ENCODE results near the gene SKOR2.
"Not testable (repeated sequence)": the region's sequence is repeated elsewhere in the genome, so short reads cannot be mapped to it uniquely, and the experiment has no call there.

The SKOR2 gene

DNA sequence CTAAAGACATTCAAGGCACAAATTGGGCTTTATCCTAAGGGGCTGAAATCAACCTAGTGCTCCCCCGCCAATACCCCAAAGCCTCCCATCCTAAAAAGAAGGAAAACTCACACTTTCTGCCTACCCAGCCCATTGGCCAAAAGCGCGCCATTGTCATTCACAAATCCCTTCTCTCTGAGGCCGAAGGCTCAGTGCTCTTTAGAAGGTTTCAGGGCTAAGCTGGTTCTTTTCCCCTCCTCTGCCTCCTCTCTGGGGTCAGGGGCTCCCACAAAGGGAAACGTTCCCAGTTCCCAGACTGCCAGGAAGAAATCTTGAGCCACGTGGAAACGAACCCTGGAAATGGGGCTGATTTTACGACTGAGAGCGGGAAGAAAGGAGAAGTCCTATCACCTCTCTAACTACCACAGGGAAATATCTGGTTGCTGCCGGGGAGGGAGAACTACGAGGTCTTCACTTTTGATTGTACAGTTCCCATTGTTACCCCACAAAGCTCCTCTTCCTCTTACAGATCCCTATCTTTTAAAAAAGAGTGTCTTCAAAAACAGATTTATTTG, 1.7 kb upstream of the SKOR2 start:
- no peak for DNase-seq

DNA sequence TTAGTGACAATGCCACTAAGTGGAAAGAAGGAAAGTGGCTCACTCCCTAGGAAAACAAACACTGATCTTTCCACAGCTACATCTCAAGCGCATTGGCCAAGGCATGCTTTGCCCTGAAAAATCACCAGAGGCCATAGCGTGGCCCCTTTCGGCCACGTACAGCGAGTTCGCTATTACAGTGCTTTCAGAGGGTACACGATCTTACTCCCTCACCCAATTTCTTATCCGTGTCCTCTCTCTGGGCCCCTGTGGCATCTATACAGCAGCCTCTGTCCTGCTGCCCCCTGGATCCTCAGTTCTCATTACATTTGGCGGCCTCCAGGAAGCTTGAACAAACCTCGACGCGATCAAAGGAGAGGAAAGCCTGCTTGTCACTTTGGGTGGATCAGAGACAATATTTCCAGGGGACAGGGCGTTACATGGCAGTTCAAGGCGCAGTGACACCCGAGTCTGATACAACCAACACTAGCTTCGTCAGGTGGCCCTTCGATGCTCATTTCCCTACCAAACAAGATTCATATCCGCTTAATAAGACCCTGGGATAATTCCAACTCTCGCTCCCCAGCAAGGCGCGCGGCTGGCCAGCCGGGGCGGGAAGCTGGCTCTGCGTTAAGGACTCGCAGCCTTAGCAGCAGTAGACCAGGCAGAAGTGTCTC, 941 bp downstream of the SKOR2 start:
- DNase-seq = no peak

DNA sequence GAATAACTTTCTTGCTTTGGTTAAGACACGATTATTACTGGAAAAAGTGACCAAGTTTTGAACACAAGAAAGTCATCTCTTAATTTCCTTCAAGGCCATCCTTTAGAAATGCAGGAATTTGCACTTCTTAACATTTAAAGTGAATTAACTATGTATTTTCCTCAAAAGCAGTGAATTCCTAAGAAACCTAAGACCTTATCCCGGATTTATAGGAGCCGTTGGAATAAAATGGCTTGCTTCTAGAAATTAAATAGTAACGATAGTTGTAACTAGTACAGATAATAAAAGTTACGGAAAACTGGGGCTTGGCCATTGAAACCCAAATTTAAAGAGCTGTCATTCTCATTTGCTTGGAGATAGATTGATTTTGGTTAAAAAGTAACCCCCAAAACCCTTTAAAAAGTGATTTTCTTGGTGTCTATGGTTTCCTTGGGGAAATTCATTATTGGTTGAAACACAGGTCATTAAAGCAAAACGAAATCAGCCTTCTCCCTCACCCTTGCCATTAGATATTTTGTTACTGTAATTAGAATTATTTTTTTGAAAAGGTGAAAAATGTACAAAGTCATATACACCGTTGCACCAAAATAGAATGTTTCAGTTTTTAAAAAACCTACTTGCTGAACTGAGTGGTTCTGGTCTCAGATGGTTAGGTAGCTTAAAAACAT, 2.0 kb downstream of the SKOR2 start:
- no peak for DNase-seq

DNA sequence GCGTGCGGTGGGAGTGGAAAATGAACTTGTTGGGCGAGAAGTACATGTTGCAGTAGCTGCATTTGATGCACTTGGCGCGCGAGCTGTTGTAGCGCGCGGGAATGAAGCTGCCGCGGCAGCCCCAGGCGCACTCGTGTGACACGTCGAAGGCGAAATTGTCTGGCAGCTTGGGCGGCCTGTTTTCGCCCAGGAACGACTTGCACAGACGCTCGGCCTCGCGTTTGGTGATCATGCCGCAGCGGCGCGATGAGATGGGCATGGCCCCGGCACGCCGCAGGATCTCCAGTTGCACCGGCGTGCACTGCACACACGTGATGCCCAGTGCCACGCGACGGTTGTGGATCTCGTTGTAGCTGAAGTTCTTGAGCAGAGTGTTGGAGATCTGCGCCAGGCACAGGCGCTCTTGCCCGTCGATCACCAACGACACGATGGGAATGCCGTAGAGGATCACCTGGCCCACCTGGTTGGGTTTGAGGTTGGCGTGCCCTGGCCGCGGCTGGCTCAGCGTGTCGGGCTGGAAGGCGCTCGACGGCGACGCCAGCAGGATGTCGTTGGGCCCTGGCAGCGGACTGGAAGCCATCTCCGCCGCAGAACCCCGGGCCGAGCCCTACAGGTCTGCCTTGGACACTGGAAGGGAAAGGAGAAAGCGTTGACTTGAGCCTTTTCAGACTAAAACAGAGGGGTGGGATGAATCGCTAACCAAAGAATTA, 2.7 kb downstream of the SKOR2 start:
- DNase-seq = no peak

DNA sequence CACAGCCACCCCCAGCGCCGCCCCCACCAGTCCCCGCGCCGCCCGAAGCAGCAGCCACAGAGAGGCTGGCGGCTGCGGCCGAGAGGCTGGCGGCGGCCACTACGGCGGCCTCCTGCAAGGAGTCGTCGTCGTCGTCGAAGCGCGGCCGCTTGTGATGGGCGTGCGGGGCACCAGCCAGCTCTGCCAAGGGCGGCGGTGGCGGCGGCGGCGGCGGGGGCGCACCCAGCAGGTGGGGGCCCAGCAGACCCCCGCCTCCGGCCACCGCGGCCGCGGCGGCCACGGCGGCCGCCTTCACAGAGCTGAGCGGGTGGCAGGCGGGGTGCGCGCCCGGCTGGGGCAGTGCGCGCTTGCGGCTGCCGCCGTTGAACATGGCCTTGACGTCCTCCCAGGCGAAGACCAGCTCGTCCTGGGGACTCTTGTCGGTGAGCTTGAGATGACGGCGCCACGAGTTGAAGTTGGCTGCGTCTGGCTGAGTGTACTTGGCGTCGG, 3.3 kb downstream of the SKOR2 start:
- no peak for DNase-seq

DNA sequence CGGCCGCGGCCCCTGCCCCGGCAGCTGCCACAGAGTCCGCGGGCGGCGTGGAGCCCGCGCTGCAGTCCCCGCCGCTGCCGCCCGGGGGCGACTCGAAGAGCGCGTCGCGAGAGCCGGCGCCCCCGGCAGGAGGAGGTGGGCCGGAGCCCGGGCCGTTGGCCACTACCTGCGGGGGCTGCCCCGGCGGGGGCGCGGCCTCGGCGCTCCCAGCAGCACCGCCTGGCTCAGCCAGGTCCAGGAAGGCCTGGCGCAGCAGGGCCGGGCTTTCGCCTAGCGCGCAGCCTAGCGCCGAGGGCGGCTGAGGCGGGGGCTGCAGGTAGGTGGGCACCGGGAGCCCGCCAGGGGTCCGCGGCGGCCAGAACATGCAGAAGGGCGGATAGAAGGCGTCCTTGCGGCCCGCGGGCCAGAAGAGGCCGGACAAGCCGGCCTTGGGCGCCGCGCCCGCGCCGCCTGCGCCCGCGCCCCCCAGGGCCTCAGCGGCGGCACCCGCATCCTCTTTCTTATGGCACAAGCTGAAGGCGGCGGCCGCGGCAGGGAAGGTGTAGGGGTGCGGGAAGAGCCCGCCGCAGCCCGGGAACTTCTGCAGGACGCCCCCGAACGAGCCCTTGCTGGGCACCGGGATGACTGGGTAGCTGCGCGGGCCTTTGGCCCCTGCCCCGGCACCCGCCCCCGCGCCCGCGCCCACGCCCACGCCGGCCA, 3.9 kb downstream of the SKOR2 start:
- no peak for DNase-seq

DNA sequence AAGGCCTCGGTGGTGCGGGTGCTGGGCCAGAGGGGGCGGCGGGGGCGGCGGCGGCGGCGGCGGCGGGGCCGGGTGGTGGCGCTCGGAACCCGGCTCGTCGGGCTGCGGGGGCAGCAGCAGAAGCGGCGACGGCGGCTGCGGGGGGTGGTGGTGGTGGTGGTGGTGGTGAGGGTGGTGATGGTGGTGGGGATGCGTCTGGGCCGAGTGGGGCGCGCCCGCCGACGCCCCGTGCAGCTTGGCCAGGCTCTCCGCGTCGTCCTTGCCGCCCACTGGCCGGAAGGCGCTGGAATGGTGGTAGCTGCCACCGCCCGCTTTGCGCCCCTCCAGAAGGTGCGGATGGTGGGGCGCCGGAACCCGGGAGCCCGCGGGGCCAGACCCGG, 4.4 kb downstream of the SKOR2 start:
- no peak for DNase-seq

DNA sequence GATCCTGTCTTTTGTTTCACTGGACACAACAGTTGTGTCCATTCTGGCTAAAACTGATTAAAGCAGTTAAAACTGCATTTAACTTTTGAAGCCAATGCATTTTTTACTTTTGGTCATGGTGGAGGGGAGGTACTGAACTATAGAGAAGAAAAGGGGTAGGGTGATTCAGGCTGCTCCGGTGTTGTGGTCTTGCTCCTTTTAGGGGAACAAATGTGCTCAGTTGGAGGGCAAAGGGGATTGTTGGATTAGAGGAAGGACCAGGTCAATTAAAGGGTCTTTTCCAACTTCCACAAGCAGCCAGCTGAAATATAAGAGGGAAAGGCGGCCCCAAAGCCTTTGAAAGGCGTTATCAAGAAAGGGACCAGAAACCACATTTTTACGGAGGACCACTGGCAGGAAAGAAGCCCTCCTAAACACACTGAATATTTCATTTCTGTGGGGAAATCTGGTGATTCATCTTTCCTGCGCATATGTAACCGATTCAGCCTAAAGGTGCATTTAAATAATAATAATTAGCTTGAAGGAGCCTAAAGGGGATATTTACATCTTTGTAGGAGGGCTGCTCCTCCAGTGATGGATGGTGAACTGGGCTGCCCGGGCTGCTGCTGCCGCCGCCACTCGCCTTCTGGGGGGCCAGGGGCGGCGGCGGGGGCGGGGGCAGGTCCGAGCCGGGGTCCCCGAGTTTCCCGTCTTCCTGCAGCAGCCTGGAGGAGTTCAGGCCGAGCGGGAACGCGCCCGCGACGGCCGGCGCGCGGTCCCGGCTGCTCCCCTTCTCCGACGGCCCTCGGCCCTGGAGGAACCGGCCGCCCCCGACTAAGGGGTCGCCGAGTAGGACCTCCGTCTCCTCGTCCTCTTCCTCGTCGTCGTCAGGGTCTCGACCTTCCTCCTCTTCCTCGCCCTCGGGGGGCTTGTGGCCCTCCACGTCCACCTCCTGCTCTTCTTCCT, 5.2 kb downstream of the SKOR2 start:
- no peak for DNase-seq

DNA sequence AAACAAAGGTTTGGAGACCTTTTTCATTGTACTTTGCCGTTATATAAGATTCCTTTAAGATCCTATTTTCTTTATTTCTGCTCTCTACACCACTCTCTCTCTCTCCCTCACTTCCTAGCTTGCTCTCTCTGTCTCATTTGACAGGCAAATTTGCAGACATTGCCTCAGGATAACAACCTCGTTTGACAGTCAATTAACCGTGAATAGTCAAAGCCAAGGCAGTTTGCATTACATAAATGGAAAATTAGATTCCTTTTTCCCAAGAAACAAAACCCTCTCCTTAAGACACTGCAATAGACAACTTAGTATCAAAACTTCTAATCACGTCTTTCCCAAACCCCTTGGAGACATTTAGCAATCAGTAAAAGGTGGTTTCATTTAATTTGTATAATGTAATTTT, 7.4 kb downstream of the SKOR2 start:
- no peak for DNase-seq

DNA sequence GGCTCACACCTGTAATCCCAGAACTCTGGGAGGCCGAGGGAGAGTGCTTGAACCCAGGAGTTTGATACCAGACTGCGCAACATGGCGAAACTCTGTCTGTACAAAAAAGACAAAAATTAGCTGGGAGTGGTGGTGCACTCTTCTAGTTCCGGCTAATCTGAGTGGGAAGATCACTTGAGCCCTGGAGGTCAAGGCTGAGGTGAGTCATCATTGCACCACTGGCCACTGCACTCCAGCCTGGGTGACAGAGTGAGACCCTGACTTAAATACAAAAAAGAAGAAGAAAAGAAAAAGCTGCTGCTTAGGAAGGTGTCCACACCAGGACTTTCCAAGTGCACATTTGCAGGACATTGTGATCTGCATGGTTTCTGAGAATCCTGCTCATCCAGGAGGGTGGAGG, 16.4 kb downstream of the SKOR2 start:
- no peak for DNase-seq

DNA sequence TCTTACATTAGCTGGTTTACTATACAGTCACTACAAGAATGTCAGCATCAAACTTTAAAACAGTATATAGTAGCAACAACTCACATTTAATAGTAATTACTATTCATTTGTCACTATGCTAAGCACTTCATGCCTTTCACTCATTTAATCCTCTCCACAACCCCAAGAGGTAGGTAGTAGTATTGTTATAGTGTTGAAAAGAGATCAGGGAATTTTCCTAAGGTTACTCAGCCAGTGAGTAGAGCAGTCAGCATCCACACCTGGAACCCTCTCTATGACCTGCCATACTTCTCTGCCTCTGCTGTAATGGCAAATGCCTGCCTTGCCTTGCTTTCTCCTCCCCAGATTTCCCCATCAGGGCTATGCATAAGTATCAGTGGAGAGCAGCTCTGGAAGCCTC, 24.8 kb downstream of the SKOR2 start:
- DNase-seq = no peak

DNA sequence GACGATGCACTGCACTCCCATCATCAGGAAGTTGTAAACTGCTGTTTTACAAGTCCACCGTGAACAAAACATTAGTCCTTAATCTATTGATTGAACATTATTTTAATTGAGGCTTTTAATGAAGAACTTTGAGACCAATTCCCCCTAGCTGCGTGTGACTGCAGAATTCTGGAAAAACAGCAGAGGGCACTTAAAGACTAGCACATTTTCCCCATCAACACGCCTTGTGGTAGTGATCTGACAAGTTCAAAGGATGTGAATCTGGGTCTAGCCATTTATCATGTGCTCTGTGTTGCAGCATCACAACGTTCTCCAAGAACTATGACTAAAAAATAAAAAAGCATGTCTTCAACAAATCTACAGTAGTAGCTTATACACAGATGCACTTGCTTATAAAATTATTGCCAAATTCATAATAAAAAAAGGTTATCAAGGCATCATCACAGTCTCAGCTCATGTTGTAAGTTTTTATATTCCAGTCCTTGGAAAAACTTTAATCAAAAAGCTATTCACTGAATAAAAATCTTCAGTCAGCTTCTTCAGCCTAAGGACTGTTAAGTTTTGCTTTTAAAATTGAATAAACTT, 35.8 kb downstream of the SKOR2 start:
- DNase-seq = no peak

DNA sequence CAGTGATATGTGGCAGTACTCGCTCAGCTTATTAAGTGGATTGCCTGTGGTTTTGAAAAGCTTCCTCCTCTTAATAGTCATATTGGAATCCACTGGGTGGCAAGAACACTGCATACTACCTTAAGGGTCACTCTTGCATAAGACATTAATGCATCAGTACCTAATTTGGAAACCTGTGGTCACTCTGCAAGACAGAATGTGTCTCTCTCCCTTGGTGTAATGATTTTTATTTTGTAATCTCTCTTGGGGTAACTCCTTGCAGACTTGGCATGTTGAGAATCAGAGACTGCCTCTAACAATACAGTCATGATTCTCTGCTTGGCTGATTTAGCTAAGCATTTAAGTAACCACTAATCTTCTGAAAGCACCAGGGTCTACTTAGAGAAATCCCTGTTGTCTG, 42.3 kb downstream of the SKOR2 start:
- DNase-seq = no peak

DNA sequence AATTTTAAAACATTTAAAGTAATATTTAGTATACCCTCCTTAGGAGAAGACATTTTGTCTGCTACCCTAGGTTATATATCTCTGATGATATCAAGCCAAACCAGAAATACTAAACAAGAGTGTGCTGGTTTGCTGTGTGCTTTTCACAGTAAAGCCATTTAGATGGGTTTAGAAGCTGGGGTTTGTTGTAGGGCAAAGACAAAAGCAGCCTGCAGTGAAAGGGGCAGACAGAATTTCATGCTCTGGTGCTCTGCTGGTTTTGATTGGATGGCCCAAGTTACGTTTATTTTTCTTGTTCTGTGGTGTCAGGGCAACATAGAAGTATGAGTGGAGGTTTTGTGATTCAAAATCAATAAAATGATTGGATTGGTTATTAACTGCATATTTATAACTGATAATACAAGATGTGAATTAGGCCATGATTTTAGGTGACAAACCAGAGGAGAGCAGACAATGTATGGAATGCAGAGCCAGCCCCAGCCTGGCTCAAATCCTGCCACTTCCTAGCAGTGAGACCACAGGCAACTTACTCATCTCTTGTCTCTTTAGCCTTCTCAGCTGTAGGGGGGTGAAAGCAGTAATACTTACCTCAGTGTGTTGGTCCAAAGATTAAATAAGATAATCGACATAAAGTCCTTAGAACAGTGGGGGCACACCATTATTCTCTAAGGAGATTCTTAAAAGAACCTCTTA, 44.4 kb downstream of the SKOR2 start:
- DNase-seq = no peak

DNA sequence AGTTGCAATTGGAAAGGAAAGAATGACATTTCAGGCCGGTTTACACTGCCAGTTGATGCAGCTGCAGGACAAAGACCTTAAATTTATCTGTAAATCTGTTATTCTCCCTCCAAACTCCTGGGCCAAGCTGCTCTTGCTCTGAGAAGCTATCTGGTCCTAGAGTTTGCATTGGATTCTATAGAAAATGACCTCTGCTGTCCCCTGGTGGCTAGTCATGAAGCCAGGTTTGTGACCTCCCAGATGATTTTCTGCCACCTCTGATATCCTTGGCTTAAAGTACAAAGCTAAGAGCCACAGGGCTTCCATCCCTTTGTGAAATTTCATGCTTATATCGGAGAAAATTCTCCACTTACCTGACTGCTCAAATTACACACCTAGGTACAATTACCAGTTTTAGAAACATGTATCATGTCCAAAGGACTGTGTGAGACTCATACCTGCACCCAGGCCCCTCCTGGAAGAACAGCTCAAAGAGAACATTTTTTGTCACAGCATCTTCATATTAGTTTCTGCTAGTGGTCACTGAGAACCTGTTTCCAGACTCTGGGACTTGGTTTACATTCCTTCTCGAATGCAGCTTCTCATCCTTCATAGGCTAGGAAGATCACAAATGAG, 46.4 kb downstream of the SKOR2 start:
- DNase-seq = no peak

DNA sequence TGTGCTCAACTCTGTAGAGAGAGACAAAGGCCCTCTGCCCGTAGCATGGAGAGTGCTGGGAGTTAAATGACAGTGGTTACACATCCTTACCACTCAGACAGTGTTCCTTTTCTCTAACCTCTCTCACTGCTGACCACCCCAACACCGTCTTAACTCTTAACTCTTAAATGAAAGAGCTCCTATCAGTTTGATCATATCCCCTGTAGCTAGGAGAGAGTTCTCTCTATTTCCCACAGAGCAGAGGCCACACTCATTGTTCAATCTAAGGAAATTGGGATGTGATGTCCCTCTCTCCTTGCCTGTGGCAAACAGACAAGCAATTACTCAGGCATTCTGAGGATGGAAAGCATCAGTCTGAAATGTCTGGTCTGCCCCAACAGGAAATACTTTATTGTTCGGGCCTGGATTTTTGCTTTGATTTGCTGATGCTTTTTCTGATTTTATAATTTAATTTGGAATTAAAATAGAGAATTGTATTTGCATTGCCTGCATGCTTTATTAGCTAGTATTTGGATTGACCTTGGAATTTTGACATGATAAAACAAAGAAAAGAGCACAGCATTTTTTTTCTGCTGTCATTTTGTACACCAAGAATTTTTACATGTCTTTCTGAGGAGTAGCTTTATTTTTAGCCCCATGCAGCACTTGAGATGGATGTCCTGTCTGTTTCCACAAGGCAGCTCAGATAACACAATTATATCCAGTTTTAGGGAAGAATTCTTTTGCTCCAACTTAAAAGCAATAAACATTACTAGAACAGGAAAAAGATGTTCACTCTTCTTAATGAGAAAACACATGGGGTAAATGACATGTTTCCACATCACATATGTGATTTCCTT, 47.6 kb downstream of the SKOR2 start:
- no peak for DNase-seq

DNA sequence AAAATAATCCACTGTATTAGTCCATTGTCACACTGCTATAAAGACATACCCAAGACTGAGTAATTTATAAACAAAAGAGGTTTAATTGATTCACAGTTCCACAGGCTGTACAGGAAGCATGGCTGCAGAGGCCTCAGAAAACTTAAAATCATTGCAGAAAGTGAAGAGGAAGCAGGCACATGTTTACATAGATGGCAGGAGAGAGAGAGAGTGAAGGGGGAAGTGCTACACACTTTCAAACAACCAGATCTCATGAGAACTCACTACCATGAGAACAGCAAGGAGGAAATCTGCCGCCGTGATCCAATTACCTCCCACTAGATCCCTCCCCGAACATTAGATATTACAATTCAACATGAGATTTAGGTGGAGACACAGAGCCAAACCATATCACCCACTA, 55.5 kb downstream of the SKOR2 start:
- DNase-seq = not testable (repeated sequence)

DNA sequence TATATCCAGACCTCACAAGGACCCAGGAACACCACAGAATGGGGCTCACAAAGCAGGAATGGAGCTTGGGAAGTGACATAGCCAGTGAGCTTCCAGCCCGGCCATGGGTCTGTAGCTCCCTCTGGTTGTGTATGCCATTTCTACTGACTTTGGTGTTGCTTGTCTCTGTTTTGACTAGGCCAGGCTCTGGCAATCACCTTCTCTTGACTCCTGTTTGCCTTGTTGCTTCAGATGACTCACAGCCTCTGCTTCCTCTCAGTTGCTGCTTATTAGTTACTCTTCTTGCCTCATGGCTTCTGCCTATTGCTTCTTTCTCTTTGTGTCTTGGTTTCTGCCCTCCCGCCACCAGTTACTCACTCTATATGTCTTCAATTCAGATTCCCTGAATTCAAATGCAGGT, 59.5 kb downstream of the SKOR2 start:
- DNase-seq = no peak

DNA sequence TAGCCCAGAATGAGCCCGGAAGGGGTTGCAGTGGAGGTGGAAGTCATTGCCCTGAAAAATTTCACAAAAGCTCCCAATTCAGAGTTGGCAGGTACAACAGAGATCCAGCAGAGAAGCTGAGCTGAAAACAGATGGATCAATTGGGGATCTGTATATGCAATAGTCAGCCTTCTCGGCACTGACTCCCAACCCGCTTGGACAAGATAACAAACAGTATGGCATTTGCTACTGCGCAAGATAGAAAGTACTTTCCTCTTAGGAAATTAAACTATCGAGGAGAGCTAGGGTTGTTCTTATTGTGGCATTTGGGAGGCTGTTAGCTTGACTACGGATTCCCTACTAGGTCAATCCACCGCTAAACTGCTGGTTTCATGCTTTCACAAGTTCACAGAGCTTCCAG, 63.7 kb downstream of the SKOR2 start:
- no peak for DNase-seq

Data from NCI-H1048 (cell line).